ENCODE data around the gene SMIM28.

Gene SMIM28

DNA sequence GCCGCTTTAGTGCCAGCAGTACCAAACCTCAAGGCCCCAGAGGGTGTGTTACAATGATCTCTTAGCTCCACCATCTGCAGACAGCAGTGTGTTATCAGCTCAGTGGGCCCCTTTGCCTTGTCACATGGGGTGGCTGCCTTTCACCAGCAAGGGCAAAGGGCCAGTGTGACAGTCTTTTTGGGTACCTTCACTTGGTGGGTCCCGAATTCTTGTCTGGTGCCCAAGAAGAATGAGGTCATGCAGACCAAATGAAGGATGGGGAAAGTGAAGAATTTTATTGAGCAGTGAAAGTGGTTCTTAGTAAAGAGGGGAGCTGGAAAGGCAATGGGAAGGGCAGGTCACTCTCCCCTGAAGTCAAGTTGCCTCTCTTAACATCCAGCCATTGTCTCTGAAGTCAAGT, 2.9 kb upstream of the SMIM28 start:
- DNase-seq: no peak

DNA sequence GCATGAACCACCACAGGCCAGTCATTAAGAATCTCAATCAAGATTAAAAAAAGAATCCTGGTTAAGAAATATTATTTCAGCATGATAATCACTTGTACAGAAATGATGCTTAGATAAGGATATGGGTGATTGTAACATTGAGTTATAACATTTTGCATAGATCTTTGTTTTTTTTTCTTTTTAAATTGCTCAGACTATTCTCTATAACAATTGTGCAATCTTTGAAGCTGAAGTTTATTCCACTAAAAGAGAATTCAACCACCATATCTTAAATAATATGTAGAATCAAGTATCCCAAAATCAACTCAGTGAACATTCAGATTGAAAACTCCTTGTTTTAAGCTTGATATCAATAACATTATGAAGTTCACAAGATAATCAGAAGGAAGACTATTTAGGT, 663 bp upstream of the SMIM28 start:
- DNase-seq: no peak

DNA sequence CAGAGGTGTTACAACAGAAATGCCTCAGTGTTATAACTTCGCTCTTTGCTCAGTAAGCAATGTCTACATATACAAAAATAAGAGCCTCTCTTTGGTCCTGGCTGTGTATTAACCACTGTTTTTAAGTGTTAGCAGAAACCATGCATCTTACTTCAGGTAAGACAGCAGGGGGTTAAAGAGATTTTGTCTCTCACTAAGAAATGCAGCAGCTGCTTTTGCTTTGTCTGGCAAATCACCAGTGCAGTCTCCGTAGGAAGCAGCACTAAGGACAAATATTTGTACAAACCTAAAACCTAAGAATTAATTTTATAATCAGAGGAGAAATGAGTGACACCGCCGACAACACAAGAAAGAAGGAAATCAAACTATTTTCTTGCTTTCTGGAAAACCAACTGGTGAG, 758 bp downstream of the SMIM28 start:
- DNase-seq: no peak

DNA sequence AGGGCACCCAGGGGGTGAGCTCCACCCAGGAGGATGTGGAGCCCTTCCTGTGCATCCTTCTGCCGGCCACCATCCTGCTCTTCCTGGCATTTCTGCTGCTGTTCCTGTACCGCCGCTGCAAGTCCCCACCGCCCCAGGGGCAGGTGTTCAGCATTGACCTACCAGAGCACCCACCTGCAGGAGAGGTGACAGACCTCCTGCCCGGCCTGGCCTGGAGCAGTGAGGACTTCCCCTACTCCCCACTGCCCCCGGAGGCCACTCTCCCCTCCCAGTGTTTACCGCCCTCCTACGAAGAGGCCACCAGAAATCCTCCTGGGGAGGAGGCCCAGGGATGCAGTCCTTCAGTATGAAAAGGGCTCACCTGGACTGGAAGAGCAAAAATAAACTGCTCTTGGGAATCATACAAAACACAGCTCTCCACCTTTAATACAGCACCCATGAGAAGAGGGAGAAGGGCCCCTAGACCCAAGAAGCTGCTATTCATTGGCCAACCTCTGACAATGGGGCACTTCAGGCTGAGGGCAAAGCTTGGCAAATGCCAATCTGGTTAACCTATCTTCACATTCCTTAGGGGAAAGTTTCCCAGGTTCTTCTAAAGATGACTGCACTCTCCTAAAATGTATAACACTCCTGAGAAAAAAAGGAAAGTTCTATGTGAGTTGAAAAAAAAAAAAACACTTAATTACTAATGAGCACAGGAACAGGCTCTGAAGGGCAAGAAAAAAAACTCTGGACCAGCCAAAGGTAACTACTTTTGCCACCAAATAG, 5.0 kb downstream of the SMIM28 start:
- DNase-seq: no peak

DNA sequence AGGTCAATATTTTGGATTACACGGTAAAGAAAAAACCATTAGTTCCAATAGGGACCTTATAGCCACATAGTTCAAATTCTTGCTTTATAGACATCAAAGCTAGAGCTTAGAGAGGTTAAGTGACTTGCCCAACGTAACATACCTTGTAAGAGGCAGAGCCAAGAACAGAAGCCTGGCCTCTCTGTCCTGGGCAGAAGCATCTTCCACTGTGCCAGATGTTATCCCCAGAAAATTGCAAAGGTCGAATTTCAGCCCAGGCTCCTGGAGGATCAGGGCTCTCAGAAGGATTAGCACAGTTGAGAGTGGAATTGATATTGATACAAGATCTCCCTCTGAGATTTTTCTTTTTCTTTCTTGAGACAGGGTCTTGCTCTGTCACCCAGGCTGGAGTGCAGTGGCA, 6.1 kb downstream of the SMIM28 start:
- no peak for DNase-seq

DNA sequence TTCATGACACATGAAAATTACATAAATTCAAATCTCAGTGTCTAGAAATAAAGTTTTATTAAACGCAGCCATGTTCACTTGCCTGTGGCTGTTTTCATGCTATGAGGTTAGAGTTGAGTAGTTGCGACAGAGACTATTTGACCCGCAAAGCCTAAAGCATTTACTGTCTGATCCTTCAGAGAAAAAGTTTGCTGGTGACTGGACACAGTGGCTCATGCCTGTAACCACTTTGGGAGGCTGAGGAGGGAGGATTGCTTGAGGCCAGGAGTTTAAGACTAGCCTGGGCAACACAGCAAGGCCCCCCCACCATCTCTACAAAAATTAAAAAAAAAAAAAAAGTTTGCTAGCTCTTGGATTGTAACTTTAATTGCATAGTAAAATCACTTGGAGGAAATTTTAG, 9.2 kb downstream of the SMIM28 start:
- no peak for DNase-seq

DNA sequence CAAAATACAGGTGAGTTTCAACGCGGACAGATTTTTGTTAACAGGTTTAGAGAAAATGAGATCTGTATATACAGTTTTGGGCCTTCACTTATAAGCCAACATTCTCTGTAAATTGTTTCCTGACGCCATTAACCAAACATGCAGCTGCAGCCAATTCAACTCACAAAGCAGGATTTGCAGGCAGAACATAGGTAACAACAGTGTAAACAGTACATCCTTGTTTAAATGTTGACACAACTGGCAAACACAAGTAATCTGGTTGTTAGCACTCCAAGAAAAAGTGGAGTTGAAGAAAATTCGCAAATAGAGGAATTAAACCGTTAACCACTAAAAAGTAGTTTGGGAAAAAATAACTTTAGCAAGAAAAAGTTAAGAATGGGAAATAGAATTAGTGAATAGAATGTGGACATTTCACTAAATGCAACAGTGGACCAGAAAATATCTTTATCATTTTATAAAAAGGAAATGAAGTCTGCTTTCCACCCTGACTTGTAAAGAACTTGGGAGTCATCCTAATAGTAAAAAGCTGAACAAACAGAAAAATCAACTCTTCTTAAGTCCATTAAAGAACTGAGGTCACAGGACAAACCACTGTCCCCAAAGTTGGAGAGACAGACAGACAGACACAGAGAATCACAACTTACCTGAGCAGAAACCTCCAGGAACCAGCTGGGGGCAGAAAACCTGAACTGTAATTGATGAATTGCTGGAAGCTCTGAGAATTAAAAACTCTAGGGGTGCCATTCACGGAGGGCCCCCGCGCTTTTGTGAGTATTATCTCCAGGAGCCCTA, 10.1 kb downstream of the SMIM28 start:
- DNase-seq: no peak

DNA sequence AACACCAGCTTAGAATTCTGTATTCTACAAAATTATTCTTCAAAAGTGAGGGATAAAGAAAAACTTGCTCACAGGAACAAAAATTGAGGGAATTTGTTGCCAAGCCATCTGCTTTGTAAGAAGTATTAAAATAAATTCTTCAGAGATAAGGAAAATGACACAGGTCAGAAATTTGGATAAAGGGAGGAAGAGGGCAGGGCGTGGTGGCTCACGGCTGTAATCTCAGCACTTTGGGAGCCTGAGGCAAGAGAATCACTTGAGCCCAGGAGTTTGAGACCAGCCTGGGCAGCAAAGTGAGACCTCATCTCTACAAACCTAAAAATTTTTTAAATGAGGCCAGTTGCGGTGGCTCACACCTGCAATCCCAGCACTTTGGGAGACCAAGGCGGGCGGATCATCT, 11.8 kb downstream of the SMIM28 start:
- DNase-seq: no peak

DNA sequence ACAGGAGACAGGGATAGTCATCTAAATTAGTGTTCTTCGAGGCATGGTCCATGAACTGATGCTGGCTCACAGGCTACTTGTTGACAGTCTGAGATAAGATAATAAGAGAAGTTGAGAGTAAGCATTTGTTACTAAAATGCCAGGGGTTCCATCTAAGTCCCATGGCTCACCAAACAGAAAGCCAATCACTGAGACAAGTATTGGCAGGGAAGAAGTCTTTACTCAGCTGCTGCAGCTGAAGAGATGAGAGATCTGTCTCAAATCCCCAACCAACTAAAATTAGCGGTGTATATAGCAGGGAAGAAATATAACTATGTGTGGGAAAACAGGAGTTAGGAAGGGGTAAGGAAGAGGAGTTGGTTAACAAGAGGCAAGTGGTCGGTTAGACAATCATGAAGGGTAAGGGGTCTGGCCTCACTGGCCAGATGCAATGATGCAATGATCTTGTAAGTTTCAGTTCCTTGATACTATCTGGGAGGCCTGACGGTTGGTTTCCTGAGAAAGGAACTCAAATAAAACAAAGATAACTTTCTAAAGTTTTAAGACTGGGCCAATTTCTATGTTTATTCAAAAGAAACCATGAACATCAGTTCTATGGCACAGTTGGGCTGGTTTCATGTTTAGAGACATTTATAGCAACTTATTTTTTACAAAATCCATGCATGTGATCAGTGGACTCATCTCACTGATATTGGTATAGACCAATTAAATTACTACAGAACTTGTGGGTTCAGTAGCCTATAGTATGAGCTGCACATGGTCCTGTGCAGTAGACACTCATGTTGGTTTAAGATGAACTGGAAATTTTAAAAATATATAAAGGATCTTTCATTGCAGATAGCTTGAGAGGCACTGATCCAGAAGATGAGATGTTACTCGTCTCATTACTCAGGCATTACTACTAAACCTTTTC, 16.4 kb downstream of the SMIM28 start:
- no peak for DNase-seq

DNA sequence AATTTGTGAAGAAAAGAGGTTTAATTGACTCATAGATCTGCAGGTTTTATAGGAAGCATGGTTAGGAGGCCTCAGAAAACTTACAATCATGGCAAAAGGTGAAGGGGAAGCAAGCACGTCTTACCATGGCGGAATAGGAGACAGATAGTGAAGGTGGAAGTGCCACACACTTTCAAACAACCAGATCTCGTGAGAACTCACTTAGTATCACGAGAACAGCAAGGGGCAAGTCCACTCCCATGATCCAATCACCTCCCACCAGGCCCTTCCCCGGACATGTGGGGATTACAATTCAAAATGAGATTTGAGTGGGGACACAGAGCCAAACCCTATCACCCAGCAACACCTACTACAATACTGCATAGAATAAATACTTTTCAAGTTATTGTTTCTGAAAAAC, 19.0 kb downstream of the SMIM28 start:
- no peak for DNase-seq

DNA sequence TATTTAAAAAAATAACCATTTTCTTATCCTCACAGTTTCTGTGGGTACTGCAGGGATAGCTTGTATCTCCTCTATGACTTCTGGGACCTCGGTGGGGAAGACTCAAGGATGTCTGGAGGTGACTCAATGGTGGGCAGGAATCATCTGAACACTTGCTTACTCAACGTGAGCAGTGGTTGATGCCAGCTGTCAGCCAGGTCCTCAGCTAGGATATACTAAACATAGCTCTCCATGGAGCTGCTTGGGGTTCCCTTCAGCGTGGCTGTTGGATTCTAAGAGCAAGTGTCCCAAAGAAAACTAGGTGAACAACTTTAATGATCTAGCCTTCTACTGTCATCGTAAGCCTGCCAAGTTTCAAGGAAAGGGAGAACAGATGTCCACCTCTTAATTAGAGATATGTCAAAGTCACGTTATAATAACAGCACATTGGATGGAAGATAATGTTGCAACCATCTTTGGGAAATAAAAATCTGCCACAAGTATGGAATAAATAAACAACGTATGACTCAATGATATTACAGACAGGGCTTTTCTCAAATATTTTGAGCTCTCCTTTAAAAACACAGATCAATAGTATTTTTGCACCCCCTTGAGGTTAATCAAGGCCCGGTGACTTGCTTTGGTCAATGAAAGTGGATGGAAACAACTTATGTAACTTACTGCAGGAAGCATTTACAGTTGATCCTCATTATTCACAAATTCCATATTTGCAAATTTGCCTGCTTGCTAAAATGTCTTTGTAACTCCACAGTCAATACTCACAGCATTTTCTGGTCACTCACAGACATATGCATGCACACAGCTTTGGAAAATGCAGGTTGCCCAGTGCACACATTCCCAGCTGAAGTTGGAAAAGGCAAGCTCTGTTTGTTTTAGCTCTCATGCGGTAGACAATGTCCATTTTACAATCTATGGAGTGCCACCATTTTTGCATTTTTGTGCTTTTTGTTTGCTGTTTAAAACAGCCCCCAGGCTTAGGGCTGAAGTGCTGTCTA, 19.7 kb downstream of the SMIM28 start:
- no peak for DNase-seq

DNA sequence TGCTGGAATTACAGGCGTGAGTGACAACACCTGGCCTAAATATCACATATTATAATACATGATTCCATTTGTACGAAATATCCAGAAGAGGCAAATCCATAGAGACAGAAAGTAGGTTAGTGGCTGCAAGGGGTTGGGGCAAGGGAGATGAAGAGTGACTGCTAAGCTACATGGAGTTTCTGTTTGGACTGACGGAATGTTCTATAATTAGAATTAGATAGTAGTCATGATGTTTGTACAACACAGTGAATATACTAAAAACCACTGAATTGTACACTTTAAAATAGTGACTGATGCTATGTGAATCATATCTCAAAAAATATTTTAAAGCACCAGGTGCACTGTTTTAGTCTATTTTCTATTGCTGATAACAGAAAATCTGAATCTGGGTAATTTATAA, 22.6 kb downstream of the SMIM28 start:
- DNase-seq: no peak

DNA sequence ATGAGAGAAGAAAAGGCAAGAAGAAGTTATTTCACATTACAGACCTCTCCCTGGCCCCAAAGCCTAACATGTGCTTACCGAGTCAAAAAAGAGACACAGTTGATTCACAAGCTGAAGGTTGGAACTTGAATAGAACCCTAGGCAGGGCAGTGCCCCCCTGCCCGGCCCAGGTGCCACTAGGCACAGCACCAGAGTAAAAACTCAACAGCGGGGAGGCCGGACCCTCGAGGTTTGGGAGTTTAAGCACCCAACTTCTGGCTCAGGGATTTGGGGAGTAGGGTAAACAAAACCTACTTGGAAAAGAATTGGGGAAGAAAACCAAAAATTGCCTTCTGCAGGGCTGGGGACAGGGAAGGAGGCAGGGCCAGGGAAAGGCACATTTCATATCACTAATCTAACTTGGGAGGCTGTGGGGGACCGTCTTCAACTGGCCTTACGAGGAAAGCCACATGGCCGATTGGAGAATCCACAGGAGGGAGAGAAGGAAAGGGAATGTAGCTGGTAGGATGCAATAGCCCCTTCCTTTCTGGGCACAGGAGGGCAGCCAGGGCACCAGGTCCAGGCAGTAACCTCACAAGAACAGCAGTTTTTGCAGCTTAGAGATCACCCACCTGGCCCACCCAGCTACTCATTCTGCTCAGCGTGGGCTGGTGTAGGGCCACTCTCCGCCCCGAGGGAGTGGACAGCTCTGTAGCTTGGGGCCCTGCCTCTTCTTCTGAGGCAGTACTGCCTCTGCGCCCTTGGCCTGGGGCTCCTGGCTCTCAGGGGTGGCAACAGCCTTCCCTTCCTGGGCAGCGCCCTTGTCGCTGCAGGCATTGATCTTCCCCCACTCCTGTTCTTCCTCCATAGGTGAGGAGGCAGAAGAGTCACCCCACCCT, 24.5 kb downstream of the SMIM28 start:
- no peak for DNase-seq

DNA sequence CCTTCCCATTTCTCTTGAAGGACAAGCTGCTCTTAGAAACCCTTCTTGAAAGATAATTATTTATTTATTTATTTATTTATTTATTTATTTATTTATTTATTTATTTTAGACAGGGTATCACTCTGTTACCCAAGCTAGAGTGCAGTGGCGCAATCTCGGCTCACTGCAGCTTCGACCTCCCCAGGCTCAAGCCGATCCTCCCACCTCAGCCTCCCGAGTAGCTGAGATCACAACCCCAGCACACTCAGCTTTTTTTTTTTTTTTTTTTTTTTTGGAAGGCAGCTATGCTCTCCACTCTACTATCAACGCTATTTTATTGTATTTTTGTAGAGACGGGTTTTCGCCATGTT, 25.1 kb downstream of the SMIM28 start:
- DNase-seq: no peak

DNA sequence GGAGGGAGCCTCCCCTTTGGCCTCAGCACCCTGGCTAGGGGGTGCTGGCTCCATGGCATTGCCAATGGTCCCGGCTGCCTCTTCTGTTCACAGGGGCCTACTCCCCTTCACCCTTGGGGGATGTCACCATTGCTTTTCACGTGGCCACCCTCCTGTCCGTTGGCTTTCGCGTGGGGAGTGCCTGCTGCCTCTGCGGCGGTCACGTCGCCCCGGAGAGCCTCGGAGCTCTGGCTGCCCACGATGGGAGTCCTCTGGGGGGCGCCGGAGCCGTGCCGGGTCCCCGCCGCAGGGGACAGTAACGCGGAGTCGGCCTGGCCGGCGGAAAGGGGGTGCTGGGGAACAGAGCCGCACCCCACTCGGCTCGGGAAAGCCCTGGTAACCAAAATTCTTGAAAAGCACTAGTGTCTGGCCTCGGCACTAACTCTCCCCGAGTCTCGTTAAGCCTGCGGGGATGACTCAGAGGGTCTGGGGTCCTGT, 25.7 kb downstream of the SMIM28 start:
- DNase-seq: peak; percentile 51

DNA sequence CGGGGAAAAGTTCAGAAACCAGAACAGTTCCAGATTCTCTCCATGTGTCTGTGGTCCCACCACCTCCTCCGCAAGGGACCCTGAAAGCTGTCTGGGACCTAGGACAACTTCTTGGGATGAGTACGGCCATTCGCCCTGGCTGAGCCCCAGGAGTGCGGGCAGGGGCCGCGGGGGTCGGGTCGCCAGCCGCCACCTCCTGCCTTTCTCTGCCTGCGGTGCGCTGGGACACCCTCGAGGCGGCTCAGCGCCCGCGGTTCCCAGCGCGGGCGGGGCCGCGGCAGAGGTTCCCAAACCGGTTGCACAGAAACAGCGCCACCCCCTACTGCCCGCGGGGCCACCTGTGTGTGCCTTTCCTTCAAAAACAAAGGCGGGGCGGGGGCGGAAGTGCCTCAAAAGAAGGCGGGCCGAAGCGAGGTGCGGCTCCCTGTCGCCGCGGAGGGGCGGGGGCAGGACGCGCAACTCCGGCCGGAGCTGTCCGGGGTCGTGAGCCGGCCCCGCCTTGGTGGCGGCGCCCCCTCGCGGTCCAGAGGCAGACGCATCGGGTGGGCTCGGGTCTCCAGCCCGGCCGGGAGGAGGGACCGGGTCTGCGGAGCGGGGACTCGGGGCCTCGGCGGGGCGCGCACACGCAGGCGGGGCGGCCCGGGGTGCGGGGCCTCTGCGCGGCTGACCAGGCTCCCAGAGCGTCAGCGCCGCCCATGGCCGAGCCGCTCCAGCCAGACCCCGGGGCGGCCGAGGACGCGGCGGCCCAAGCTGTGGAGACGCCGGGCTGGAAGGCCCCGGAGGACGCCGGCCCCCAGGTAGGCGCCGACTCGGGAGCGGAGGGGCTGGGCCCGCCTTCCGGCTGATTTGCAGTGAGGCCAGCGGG, 26.3 kb downstream of the SMIM28 start, which contains the start of gene HEBP2:
TSS of gene HEBP2 (plus strand) at position 423 of the 865 bp plus-strand sequence. CDS start at position 696, 273 bp downstream.
- peak; percentile 90 for DNase-seq

DNA sequence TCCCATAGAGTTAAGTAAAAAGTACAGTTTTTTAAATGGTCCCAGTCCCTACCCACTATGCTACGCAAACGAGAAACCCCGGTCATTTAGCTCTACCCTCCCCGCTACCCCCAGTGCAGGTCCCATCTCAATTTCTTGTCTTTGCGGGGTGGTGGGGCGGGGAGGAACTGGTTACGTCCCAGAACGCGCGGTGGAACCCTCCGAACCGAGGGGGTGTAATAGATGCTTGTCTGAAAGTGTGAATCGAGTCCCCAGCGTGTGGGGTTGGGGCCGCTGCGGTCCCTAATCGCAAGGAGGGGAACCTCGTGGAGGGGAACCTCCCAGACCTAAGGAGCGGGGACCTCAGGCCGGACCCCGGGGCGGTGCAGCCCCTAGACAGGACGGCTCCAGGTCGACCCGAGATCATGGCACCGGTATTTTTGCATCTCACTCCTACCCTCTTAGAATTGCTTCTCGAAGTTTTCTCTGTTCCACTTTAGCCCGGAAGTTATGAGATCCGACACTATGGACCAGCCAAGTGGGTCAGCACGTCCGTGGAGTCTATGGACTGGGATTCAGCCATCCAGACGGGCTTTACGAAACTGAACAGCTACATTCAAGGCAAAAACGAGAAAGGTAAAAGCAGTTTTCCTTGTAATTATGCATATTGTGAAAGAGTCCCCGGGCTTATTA, 27.1 kb downstream of the SMIM28 start:
- DNase-seq: no peak

DNA sequence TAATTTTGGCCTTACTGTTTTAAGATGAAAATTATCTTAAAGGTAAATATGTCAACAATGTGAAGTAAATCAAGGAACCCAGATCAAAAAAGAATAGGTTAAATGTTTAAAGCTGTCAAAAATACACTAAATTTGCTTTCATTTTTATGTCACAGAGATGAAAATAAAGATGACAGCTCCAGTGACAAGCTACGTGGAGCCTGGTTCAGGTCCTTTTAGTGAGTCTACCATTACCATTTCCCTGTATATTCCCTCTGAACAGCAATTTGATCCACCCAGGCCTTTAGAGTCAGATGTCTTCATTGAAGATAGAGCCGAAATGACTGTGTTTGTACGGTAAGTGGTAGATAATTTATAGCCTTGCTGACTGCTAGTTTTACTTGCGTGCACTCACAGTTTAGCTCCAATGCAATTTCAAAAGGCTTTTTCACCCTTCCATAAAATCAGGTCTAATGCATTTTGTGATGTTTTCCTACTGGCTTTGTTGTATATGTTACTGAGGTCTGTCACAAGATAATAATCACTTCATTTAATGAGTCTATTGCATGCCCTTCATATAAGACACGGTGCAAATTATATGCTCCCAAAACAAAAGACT, 28.2 kb downstream of the SMIM28 start:
- no peak for DNase-seq

DNA sequence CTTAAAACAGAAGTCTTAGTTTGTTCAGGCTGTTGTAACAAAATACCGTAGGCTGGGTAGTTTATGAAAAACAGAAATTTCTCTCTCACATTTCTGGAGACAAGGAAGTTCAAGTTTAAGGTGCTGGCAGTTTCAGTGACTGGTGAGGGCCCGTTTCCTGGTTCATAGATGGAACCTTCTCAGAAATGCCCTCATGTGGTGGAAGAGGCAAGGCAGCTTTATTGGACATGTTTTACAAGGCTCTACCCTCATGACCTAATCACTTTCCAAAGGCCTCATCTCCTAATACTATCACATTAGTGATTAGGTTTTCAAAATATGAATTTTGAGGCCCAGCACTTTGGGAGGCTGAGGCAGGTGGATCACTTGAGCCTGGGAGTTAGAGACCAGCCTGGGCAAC, 28.7 kb downstream of the SMIM28 start:
- DNase-seq: no peak
